HG02973 (cell line): Measurements from ENCODE around the gene MRAP2.
"Not testable (repeated sequence)": the region's sequence is repeated elsewhere in the genome, so short reads cannot be mapped to it uniquely, and the experiment has no call there.

ENCODE experiments used
- ATAC-seq: cut with Tn5 transposase; IDR thresholded peaks from one replicate; pipeline ENCODE4 v1.9.1; 2021; ENCODE audit warnings: moderate library complexity; ENCODE audit not compliant: unreplicated experiment

The MRAP2 gene

GRCh38 chr6:84028350-84028749, 5.2 kb upstream of the MRAP2 start:
- no peak for ATAC-seq

- not testable (repeated sequence) for ATAC-seq
Observed at GRCh38 chr6:84032000-84032399, 1.6 kb upstream of the MRAP2 start.

DNA sequence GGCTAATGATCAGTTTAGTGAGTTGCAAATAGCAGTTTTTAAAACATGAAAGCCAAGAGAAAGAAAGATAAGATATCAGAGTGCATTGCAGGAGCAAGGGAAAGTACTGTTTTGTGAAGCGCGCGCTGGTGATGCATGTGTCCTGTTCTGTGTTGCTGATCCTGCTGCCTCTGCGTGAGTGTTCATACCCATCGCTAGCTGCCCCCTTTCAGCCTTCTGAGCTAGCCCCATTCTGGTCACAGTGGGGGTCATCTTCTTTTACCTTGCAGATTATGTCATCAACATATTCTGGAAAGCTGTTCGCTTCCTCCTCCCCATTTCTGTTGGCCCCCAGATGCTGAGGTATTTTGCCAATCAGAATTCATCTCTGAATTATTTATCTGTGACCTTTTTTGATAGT, 1.9 kb downstream of the MRAP2 start:
- no peak for ATAC-seq

- ATAC-seq = no peak
Observed at GRCh38 chr6:84037425-84038089, 4.0 kb downstream of the MRAP2 start.

DNA sequence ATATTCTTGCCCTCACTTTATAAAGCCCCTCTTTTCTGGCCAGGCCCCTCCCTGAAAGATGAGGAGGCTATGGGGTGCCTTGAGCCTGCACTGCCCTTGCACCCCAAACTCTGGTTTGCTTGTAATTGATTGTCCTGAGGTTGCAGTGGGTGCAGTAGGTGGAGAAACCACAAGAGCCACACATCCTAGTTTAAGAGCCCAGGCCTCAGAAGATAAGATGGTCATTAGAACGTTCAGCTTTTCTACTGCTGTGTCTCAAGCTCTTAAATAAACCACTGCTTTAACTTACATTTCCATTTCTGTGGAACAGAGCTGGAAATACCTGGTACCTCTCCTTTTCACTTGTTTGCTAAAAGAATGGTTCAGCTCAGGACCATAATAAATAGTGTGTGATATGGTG, 9.0 kb downstream of the MRAP2 start:
- ATAC-seq = no peak

- no peak for ATAC-seq
Observed at GRCh38 chr6:84043555-84043954, 10.0 kb downstream of the MRAP2 start.

GRCh38 chr6:84046755-84047154, 13.2 kb downstream of the MRAP2 start:
- ATAC-seq = no peak

GRCh38 chr6:84048588-84048987, 15.0 kb downstream of the MRAP2 start:
- no peak for ATAC-seq

DNA sequence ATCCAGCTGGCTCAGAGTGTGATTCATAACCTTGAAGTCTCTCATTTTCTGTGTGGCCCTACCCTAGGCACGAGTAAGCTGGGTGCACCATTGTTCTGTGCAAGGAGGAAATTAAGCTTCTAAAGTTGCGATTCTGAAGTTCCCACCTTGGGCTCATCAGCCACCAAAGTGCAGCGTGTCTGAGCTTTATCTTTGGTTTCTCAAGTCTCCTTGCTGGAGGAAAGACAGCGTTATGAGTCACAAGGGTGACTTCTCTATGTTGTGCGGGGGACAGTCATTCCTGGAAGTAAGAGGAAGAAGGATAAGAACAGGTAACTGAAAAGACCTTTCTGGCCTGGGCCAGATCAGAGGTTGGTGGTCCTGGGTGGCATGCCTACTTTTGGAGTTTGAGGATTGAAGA, 16.8 kb downstream of the MRAP2 start:
- no peak for ATAC-seq

- no peak for ATAC-seq
Observed at GRCh38 chr6:84052204-84052882, 18.8 kb downstream of the MRAP2 start.

DNA sequence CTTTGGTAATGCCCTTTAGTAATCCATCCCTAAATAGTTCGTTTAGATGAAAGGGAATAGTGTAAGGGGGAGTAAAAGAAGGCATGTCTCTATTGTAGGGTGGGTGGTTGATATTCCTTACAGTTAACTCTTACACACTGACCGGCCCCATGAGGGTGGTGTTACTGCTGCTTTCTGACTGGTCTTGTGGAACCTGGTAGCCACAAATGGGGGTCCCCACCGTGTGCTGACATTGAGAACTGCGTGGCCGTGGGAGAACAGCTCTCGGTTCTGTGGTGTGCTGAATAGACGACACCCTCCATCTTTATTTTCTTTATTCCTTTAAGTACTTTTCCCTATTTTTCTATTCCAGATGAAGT, 19.3 kb downstream of the MRAP2 start:
- no peak for ATAC-seq

DNA sequence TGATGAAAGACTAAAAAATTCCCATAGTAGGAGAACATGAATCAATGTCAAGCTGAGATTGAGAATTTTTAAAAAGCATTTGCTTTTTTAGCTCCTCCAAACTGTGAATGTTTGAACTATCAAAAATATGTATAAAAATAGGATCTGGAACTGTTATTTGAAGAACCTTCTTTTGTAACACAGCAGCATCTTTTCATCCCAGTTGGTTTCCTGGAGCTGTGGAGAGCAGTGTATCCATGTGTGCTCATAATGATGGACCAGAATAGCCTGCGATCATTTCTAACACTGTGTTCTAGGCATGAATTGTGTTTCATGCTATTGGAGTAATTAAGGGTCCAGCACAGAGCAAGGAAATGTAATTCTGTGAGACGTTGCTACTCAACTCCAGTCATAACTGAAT, 22.1 kb downstream of the MRAP2 start:
- no peak for ATAC-seq

- ATAC-seq = no peak
Observed at GRCh38 chr6:84057908-84058307, 24.3 kb downstream of the MRAP2 start.

DNA sequence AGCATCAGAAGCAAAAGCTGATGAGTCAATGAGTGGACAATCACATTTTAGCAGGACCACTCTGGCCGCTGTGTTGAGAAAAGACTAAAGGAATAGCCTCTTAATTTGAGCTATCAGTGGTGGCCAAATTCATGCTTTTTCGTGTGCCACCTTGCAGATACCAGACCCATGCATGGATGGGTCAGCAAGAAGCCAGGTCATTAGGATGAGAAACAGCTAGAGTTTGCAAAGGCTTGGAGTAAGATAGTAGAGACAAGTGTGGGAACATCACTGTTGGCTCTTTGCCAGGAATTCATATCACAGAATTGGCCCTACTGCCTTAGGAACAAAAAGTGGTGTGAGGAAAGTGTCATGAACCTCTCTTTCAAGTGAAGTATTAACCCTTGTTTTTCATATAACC, 25.5 kb downstream of the MRAP2 start:
- ATAC-seq = no peak

- no peak for ATAC-seq
Observed at GRCh38 chr6:84061174-84061573, 27.6 kb downstream of the MRAP2 start.

DNA sequence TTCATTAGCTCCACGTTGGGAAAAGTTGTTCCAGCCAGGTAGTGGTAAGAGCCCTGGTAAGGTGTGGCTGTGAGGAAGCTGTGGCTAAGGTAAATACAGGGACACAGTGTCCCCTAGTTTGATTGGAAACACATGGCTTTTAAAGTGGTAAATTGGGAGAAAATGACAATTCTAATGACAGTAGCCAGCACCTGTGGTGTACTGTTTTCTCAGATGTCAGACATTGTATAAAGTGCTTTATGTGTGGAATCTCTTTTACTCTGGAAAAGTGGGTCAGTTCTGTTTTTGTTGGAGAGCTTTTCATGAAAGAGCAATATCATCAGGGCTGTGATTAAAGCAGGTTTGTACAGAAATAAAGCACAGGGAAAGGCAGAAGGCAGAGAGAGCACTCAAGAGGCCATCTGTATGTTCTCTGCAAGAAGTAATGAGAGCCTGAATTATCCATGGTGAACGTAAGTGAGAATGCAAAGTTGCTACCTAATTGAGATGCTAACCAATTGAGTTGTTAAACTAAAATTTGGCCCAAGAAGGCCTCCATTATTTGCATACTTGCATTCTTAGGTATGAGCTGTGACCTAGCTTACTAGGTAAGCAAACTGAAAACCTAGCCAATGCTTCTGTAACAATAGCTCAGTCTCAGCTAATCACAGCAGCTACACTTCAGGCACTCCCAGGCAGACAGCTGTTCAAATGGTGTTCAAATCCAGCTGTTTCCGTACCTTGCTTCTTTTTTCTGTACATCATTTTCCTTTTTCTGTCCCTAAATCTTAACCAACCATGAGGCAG, 28.2 kb downstream of the MRAP2 start:
- no peak for ATAC-seq

DNA sequence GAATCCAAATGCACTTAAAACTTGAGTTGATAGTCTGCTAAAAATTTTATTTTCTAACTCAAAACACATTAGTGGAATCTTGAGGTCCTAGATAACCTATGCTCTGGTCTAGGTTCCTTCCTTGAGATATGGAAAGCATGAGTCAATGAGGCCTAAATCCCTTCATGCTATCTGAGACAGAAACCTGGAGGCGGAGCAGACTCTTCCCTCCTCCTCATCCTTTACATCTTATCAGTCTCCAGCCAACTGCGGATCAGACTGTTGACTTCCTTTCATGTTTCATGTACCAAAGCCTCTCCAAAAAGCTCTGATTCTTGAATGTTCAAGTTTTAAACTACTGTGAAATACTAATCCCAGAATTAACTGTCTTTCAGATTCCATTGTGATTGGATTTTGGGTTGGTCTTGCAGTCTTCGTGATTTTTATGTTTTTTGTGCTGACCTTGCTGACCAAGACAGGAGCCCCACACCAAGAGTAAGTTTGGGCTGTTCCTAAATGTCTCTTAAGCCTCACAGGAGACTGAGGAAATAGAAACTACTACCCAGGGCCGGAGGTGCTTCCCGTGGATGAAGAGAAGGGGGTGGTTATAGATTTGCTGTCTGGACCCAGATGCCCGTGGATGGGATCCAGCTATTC, 29.1 kb downstream of the MRAP2 start:
- no peak for ATAC-seq

- no peak for ATAC-seq
Observed at GRCh38 chr6:84065693-84066290, 32.2 kb downstream of the MRAP2 start.

GRCh38 chr6:84066536-84066935, 33.0 kb downstream of the MRAP2 start:
- ATAC-seq = no peak

- not testable (repeated sequence) for ATAC-seq
Observed at GRCh38 chr6:84068873-84069272, 35.3 kb downstream of the MRAP2 start.

GRCh38 chr6:84072442-84072997, 38.9 kb downstream of the MRAP2 start:
- ATAC-seq = no peak
